Measurements from ENCODE around the gene TMEM176A. TPM values are rescaled to one million over a fixed set of nuclear protein-coding genes. Genes with fewer than 3 reads are reported as not detected.

The TMEM176A gene
- total RNA-seq, 1 experiment from 2014 or later: 0.39 TPM

DNA sequence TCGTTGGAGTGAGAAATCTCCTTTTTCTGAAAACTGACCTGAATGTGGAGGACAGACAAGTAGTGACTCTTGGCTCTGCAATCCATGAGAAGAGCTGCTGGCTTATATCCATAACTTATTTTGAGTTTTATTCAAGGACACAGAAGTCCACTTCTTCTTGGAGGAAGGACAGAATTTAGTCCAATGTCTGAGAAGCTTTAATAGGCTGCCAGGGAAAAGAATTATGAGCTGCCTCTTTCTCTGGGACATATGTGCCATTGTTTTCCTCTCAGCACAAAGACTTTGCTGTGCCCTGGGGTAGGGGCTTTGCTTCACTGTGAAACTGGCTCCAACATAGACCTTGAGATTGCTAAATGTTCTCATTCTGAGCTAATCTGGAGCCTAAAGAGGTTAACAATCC lies 31.3 kb downstream of the TMEM176A start:
- Histone ChIP-seq H3K36me3 (ENCODE audit: control insufficient read depth, insufficient read depth, low read length) (no peaks in the 10 kb centered on the region), H3K4me3 (ENCODE audit: low read depth in 2 of 2, low read length in 2 of 2) (no peak overlapping the region), H3K9me3 (ENCODE audit: control insufficient read depth, insufficient read depth, low read depth, low read length) (no peaks in the 10 kb centered on the region), H3K4me1 (ENCODE audit: control insufficient read depth, insufficient read depth, low read length) (no peaks in the 10 kb centered on the region), H3K27ac (ENCODE audit: low read length) (no peak overlapping the region), H3K27me3 (ENCODE audit: control insufficient read depth, insufficient read depth, low read length) (0 out of 2 replicates have a peak, but pooled peaks cover 3% of the 10 kb centered on the region)
- in situ Hi-C loops (cut with HindIII; ENCODE audit: low pct_unique_long_range_greater_than_20kb, low sequenced_read_pairs): no loop called here
- no TSS peak for BruUV-seq (replicated peaks)
- ChIA-PET CTCF (no interaction called here), POLR2A (no interaction called here)
- intact Hi-C loops (cut with micrococcal nuclease; ENCODE audit: unreplicated experiment): no loop called here
- TF ChIP-seq POLR2AphosphoS5 (IDR thresholded peaks at IDR 0.05; ENCODE audit: low read depth, low read length): no peak
- TF ChIP-seq, protein P1, sequence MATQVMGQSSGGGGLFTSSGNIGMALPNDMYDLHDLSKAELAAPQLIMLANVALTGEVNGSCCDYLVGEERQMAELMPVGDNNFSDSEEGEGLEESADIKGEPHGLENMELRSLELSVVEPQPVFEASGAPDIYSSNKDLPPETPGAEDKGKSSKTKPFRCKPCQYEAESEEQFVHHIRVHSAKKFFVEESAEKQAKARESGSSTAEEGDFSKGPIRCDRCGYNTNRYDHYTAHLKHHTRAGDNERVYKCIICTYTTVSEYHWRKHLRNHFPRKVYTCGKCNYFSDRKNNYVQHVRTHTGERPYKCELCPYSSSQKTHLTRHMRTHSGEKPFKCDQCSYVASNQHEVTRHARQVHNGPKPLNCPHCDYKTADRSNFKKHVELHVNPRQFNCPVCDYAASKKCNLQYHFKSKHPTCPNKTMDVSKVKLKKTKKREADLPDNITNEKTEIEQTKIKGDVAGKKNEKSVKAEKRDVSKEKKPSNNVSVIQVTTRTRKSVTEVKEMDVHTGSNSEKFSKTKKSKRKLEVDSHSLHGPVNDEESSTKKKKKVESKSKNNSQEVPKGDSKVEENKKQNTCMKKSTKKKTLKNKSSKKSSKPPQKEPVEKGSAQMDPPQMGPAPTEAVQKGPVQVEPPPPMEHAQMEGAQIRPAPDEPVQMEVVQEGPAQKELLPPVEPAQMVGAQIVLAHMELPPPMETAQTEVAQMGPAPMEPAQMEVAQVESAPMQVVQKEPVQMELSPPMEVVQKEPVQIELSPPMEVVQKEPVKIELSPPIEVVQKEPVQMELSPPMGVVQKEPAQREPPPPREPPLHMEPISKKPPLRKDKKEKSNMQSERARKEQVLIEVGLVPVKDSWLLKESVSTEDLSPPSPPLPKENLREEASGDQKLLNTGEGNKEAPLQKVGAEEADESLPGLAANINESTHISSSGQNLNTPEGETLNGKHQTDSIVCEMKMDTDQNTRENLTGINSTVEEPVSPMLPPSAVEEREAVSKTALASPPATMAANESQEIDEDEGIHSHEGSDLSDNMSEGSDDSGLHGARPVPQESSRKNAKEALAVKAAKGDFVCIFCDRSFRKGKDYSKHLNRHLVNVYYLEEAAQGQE (IDR thresholded peaks at IDR 0.05; ENCODE audit: insufficient read depth in 1 of 2, low read depth in 2 of 2, low read length in 1 of 2): no peak
- no peak for TF ChIP-seq SIN3A (IDR thresholded peaks at IDR 0.05; ENCODE audit: borderline replicate concordance, insufficient read depth, low read depth, low read length)
- TF ChIP-seq, protein P2, sequence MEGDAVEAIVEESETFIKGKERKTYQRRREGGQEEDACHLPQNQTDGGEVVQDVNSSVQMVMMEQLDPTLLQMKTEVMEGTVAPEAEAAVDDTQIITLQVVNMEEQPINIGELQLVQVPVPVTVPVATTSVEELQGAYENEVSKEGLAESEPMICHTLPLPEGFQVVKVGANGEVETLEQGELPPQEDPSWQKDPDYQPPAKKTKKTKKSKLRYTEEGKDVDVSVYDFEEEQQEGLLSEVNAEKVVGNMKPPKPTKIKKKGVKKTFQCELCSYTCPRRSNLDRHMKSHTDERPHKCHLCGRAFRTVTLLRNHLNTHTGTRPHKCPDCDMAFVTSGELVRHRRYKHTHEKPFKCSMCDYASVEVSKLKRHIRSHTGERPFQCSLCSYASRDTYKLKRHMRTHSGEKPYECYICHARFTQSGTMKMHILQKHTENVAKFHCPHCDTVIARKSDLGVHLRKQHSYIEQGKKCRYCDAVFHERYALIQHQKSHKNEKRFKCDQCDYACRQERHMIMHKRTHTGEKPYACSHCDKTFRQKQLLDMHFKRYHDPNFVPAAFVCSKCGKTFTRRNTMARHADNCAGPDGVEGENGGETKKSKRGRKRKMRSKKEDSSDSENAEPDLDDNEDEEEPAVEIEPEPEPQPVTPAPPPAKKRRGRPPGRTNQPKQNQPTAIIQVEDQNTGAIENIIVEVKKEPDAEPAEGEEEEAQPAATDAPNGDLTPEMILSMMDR (IDR thresholded peaks at IDR 0.05): no peak
- no peak for DNase-seq (ENCODE audit: low read depth, low spot score)
- ATAC-seq: no peak

- no peak for ATAC-seq
- Histone ChIP-seq H3K36me3 (ENCODE audit: control insufficient read depth, insufficient read depth, low read length) (no peaks in the 10 kb centered on the region), H3K27me3 (ENCODE audit: control insufficient read depth, insufficient read depth, low read length) (no peaks in the 10 kb centered on the region), H3K9me3 (ENCODE audit: control insufficient read depth, insufficient read depth, low read depth, low read length) (no peaks in the 10 kb centered on the region), H3K27ac (ENCODE audit: low read length) (no peak overlapping the region), H3K4me1 (ENCODE audit: control insufficient read depth, insufficient read depth, low read length) (no peaks in the 10 kb centered on the region), H3K4me3 (ENCODE audit: low read depth in 2 of 2, low read length in 2 of 2) (no peak overlapping the region)
- in situ Hi-C loops (cut with HindIII; ENCODE audit: low pct_unique_long_range_greater_than_20kb, low sequenced_read_pairs): no loop called here
- no peak for TF ChIP-seq TCF7L2 (IDR thresholded peaks at IDR 0.05; ENCODE audit: low read depth, low read length)
- no peak for TF ChIP-seq POLR2AphosphoS5 (IDR thresholded peaks at IDR 0.05; ENCODE audit: low read depth, low read length)
- TF ChIP-seq SIN3A (IDR thresholded peaks at IDR 0.05; ENCODE audit: borderline replicate concordance, insufficient read depth, low read depth, low read length): no peak
- TF ChIP-seq, protein P1 (IDR thresholded peaks at IDR 0.05; ENCODE audit: insufficient read depth in 1 of 2, low read depth in 2 of 2, low read length in 1 of 2): no peak
- TF ChIP-seq, protein P2 (IDR thresholded peaks at IDR 0.05): no peak
- intact Hi-C loops (cut with micrococcal nuclease; ENCODE audit: unreplicated experiment): no loop called here
- CTCF ChIA-PET: no interaction called here
- BruUV-seq (replicated peaks): no TSS peak
- POLR2A ChIA-PET: interaction anchor here (0.7 kb wide), 1 partner anchor 110 kb away, joined by 6 read pairs; no protein-coding TSS in a partner anchor
- no peak for DNase-seq (ENCODE audit: low read depth, low spot score)
These were observed 34.5 kb downstream of the TMEM176A start for GRCh38 chr7:150835019-150835418.
